Endodermal cell (in vitro differentiated cells): ENCODE results near the gene LRRC25. TPM values are rescaled to one million over a fixed set of nuclear protein-coding genes. Genes with fewer than 3 reads are reported as not detected.

Experiments
- DNase-seq: peaks from one replicate; pipeline ENCODE4 v3.0.0-alpha.2; 2017
- H3K27ac ChIP-seq: 2 replicates; pipeline ENCODE4 v1.5.1; 2013; ENCODE audit warnings: mild to moderate bottlenecking, low read depth, low read length, moderate library complexity
- H3K27me3 ChIP-seq: 2 replicates; pipeline ENCODE4 v1.6.1; 2013; ENCODE audit warnings: mild to moderate bottlenecking, low read length, moderate library complexity; ENCODE audit not compliant: insufficient read depth, control insufficient read depth, poor library complexity, severe bottlenecking
- H3K36me3 ChIP-seq: 2 replicates; pipeline ENCODE4 v1.7.0; 2013; ENCODE audit warnings: mild to moderate bottlenecking, low read length, moderate library complexity; ENCODE audit not compliant: control insufficient read depth, insufficient read depth
- H3K4me1 ChIP-seq: one replicate; pipeline ENCODE4 v1.7.0; 2013; ENCODE audit warnings: low read length; ENCODE audit not compliant: control insufficient read depth, insufficient read depth
- H3K4me3 ChIP-seq: 2 replicates; pipeline ENCODE4 v1.5.1; 2013; ENCODE audit warnings: mild to moderate bottlenecking, low read length, moderate library complexity
- H3K9ac ChIP-seq: 2 replicates; pipeline ENCODE4 v1.6.1; 2013; ENCODE audit warnings: mild to moderate bottlenecking, low read length, moderate library complexity; ENCODE audit not compliant: poor library complexity, severe bottlenecking; ENCODE audit errors: extremely low read depth
- H3K9me3 ChIP-seq: 2 replicates; pipeline ENCODE4 v1.6.1; 2013; ENCODE audit warnings: mild to moderate bottlenecking, low read length, moderate library complexity; ENCODE audit not compliant: control insufficient read depth
- H3K27ac Mint-ChIP-seq: 2 replicates; pipeline ENCODE4 v1.8.0; 2020; ENCODE audit warnings: mixed read lengths
- H3K27me3 Mint-ChIP-seq: 2 replicates; pipeline ENCODE4 v1.8.0; 2021; ENCODE audit warnings: mild to moderate bottlenecking, mixed read lengths; ENCODE audit not compliant: insufficient read depth
- H3K36me3 Mint-ChIP-seq: 2 replicates; pipeline ENCODE4 v1.8.0; 2020; ENCODE audit warnings: low read depth, mixed read lengths
- H3K4me1 Mint-ChIP-seq: 2 replicates; pipeline ENCODE4 v1.8.0; 2020; ENCODE audit warnings: mixed read lengths
- H3K4me3 Mint-ChIP-seq: 2 replicates; pipeline ENCODE4 v1.8.0; 2020; ENCODE audit warnings: mild to moderate bottlenecking, moderate library complexity, mixed read lengths
- H3K9me3 Mint-ChIP-seq: 2 replicates; pipeline ENCODE4 v1.8.0; 2020; ENCODE audit warnings: mild to moderate bottlenecking, mixed read lengths
- WGBS, 2 experiments: methylation state at CpG; one replicate each; pipeline versions ENCODE4 v1.1.5 to v1.1.7; 2013; ENCODE audit warnings: missing lambda C conversion rate in 2 of 2, mixed read lengths in 1 of 2; ENCODE audit not compliant: insufficient coverage in 1 of 2, insufficient read length in 1 of 2; 5-methylcytosine and 5-hydroxymethylcytosine counted together
- total RNA-seq, 2 donors: library from RNA; stranded (reverse); fragmentation: NEBNext Ultra II Directional in 1 of 2; extraction: Animal tissue kit (Norgen Biotek cat#: 25700) in 1 of 2; gene quantifications; 2 replicates in 1 of 2; 3 replicates in 1 of 2; pipeline ENCODE4 v1.2.1, GENCODE V29; 2021
- TF ChIP-seq, protein P1 (sequence below): fragments of 200-600 bp; sonication (generic); conservative IDR thresholded peaks from 2 replicates; pipeline ENCODE4 v1.5.0; 2021; ENCODE audit warnings: antibody characterized with exemption, mild to moderate bottlenecking

Gene LRRC25
- total RNA-seq, 2 donors from 2014 or later, result not detected

GRCh38 chr19:18390065-18390907, 7.1 kb downstream of the LRRC25 start:
- Histone ChIP-seq H3K27ac (no peak overlapping the region), H3K9ac (no peak overlapping the region), H3K9me3 (no peaks in the 10 kb centered on the region), H3K4me1 (no peaks in the 10 kb centered on the region), H3K4me3 (no peak overlapping the region), H3K36me3 (no peaks in the 10 kb centered on the region), H3K27me3 (peaks cover 22% of the 10 kb centered on the region)
- DNase-seq, result no peak
- TF ChIP-seq, protein P1, sequence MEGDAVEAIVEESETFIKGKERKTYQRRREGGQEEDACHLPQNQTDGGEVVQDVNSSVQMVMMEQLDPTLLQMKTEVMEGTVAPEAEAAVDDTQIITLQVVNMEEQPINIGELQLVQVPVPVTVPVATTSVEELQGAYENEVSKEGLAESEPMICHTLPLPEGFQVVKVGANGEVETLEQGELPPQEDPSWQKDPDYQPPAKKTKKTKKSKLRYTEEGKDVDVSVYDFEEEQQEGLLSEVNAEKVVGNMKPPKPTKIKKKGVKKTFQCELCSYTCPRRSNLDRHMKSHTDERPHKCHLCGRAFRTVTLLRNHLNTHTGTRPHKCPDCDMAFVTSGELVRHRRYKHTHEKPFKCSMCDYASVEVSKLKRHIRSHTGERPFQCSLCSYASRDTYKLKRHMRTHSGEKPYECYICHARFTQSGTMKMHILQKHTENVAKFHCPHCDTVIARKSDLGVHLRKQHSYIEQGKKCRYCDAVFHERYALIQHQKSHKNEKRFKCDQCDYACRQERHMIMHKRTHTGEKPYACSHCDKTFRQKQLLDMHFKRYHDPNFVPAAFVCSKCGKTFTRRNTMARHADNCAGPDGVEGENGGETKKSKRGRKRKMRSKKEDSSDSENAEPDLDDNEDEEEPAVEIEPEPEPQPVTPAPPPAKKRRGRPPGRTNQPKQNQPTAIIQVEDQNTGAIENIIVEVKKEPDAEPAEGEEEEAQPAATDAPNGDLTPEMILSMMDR, result no peak
- no peaks in the 10 kb centered on the region for H3K4me1 Mint-ChIP-seq
- H3K9me3 Mint-ChIP-seq, result no peaks in the 10 kb centered on the region
- no peak overlapping the region for H3K4me3 Mint-ChIP-seq
- no peak overlapping the region for H3K27ac Mint-ChIP-seq
- H3K27me3 Mint-ChIP-seq, result peaks cover 42% of the 10 kb centered on the region
- 86 to 90% methylated on average over 5 to 6 of the region's 6 CpGs for WGBS, 2 experiments
- H3K36me3 Mint-ChIP-seq, result no peaks in the 10 kb centered on the region

DNA sequence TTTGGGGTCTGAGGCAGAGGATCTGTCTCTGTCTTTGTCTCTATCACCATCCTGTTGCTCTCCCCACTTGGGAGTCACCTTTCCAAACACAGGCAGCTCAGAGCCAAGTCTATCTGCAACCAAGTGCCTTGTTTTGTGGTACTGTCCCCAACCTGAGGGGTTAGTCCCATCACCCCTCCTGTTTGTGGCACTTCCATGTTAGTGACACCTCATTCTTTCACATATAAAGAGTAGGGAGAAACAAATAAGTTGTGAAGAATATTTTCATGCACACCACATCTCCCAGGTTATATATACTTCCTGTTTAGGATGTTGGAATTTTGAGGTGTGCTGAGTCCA, 7.7 kb downstream of the LRRC25 start:
- no peak overlapping the region for H3K4me3 Mint-ChIP-seq
- Histone ChIP-seq H3K4me3 (no peak overlapping the region), H3K36me3 (no peaks in the 10 kb centered on the region), H3K4me1 (no peaks in the 10 kb centered on the region), H3K9ac (no peak overlapping the region), H3K9me3 (no peaks in the 10 kb centered on the region), H3K27me3 (peaks cover 22% of the 10 kb centered on the region), H3K27ac (no peak overlapping the region)
- H3K27ac Mint-ChIP-seq, result no peak overlapping the region
- no peaks in the 10 kb centered on the region for H3K4me1 Mint-ChIP-seq
- no peaks in the 10 kb centered on the region for H3K9me3 Mint-ChIP-seq
- no peak for DNase-seq
- H3K36me3 Mint-ChIP-seq, result no peaks in the 10 kb centered on the region
- H3K27me3 Mint-ChIP-seq, result peaks cover 42% of the 10 kb centered on the region
- TF ChIP-seq, protein P1, result no peak

- Mint-ChIP-seq H3K9me3 (no peaks in the 10 kb centered on the region), H3K27me3 (peaks cover 42% of the 10 kb centered on the region), H3K4me1 (peaks cover 2% of the 10 kb centered on the region), H3K36me3 (no peaks in the 10 kb centered on the region), H3K27ac (no peak overlapping the region), H3K4me3 (no peak overlapping the region)
- TF ChIP-seq, protein P1, result no peak
- H3K36me3 ChIP-seq, result no peaks in the 10 kb centered on the region
- DNase-seq, result no peak
- H3K9ac ChIP-seq, result no peak overlapping the region
- H3K27ac ChIP-seq, result no peak overlapping the region
- no peaks in the 10 kb centered on the region for H3K4me1 ChIP-seq
- WGBS, 2 experiments, result 91 to 93% methylated on average over 11 to 12 of the region's 13 CpGs
- no peaks in the 10 kb centered on the region for H3K9me3 ChIP-seq
- peaks cover 22% of the 10 kb centered on the region for H3K27me3 ChIP-seq
- H3K4me3 ChIP-seq, result no peak overlapping the region
Measured at GRCh38 chr19:18388960-18389725, 8.3 kb downstream of the LRRC25 start.
